ENCODE results near the gene POLR1B. TPM values are rescaled to one million over a fixed set of nuclear protein-coding genes. Genes with fewer than 3 reads are reported as not detected.

The POLR1B gene
- total and polyA plus RNA-seq, 2 of the 13 experiments (the other 11 are each of a cell fraction or from before 2014, with no cell fraction given), result 18.3 to 46.0 TPM

DNA sequence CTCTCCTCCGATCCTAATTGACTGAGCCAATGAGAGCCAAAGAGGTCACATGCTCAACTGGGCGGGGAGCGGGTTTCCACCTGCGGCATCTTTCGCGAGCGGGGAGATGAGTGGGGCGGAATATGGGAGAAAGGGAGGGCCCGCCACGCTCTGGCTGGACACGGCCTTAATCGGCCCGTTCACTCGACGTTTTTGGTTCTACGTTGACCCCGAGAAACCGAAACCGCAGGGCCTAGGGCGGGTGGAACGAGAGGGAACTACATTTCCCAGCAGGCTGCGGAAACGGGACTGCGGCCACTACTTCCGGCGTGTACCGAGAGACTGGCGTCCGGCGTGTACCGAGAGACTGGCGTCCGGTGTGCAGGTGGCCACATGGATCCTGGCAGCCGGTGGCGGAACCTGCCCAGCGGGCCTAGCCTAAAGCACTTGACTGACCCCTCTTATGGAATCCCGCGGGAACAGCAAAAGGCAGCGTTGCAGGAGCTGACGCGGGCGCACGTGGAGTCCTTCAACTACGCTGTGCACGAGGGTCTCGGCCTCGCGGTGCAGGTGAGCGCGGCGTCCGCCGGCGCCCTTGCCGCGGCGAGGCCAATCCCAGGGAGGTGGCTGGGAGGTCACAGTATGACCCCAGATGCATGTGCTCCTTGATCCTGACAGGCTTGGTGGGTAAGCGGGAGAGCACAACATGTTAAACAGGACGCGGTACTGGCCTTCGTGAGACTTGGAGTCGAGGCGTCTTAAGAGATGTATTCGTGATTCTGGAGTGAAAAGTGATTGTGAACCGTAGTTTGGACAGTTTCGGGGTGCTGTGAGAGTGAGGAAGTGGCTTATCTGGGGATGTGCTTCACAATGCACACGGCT is at the start of gene POLR1B (continued):
- TF ChIP-seq ZC3H13 (CRISPR knock-in tag; IDR thresholded peaks at IDR 0.05) (peak; percentile 64), JUND (CRISPR knock-in tag; IDR thresholded peaks at IDR 0.05) (peak; percentile 70; the same call in 1 of the 2 replicates), ZBED4 (CRISPR knock-in tag; IDR thresholded peaks at IDR 0.05; ENCODE audit: borderline replicate concordance) (no peak; the same call in 1 of the 2 replicates), TBX3 (IDR thresholded peaks at IDR 0.05; ENCODE audit: borderline replicate concordance) (peak; percentile 32; the same call in 1 of the 2 replicates), GZF1 (CRISPR knock-in tag; IDR thresholded peaks at IDR 0.05) (no peak), POLR2AphosphoS5 (IDR thresholded peaks at IDR 0.05; ENCODE audit: low read depth, low read length) (peak; percentile 81; the same call in 1 of the 2 replicates), ZNF367 (CRISPR knock-in tag; IDR thresholded peaks at IDR 0.05; ENCODE audit: borderline replicate concordance) (peak; percentile 97; the same call in 1 of the 2 replicates), DMAP1 (CRISPR knock-in tag; IDR thresholded peaks at IDR 0.05) (peak; percentile 99), ZNF782 (CRISPR knock-in tag; IDR thresholded peaks at IDR 0.05; ENCODE audit: borderline replicate concordance) (peak; percentile 95), HES4 (CRISPR knock-in tag; IDR thresholded peaks at IDR 0.05; ENCODE audit: borderline replicate concordance) (peak; percentile 70; the same call in 1 of the 2 replicates), KLF13 (CRISPR knock-in tag; IDR thresholded peaks at IDR 0.05) (peak; percentile 95), ZZZ3 (CRISPR knock-in tag; IDR thresholded peaks at IDR 0.05; ENCODE audit: borderline replicate concordance) (peak; percentile 82; the same call in 1 of the 2 replicates), RNF2 (conservative IDR thresholded peaks at IDR 0.05; ENCODE audit: low read depth) (peak; percentile 99)
- TF ChIP-seq, protein P1, sequence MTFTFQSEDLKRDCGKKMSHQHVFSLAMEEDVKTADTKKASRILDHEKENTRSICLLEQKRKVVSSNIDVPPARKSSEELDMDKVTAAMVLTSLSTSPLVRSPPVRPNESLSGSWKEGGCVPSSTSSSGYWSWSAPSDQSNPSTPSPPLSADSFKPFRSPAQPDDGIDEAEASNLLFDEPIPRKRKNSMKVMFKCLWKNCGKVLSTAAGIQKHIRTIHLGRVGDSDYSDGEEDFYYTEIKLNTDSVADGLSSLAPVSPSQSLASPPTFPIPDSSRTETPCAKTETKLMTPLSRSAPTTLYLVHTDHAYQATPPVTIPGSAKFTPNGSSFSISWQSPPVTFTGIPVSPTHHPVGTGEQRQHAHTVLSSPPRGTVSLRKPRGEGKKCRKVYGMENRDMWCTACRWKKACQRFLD (CRISPR knock-in tag; IDR thresholded peaks at IDR 0.05; ENCODE audit: borderline replicate concordance), result peak; percentile 99
- TF ChIP-seq, protein P2, sequence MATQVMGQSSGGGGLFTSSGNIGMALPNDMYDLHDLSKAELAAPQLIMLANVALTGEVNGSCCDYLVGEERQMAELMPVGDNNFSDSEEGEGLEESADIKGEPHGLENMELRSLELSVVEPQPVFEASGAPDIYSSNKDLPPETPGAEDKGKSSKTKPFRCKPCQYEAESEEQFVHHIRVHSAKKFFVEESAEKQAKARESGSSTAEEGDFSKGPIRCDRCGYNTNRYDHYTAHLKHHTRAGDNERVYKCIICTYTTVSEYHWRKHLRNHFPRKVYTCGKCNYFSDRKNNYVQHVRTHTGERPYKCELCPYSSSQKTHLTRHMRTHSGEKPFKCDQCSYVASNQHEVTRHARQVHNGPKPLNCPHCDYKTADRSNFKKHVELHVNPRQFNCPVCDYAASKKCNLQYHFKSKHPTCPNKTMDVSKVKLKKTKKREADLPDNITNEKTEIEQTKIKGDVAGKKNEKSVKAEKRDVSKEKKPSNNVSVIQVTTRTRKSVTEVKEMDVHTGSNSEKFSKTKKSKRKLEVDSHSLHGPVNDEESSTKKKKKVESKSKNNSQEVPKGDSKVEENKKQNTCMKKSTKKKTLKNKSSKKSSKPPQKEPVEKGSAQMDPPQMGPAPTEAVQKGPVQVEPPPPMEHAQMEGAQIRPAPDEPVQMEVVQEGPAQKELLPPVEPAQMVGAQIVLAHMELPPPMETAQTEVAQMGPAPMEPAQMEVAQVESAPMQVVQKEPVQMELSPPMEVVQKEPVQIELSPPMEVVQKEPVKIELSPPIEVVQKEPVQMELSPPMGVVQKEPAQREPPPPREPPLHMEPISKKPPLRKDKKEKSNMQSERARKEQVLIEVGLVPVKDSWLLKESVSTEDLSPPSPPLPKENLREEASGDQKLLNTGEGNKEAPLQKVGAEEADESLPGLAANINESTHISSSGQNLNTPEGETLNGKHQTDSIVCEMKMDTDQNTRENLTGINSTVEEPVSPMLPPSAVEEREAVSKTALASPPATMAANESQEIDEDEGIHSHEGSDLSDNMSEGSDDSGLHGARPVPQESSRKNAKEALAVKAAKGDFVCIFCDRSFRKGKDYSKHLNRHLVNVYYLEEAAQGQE (IDR thresholded peaks at IDR 0.05; ENCODE audit: borderline replicate concordance in 1 of 2, low read depth in 1 of 2, low read length in 2 of 2), result peak in 1 of 2 experiments; percentile 70; a peak in 2 of 4 replicates
- TF ChIP-seq, protein P3, sequence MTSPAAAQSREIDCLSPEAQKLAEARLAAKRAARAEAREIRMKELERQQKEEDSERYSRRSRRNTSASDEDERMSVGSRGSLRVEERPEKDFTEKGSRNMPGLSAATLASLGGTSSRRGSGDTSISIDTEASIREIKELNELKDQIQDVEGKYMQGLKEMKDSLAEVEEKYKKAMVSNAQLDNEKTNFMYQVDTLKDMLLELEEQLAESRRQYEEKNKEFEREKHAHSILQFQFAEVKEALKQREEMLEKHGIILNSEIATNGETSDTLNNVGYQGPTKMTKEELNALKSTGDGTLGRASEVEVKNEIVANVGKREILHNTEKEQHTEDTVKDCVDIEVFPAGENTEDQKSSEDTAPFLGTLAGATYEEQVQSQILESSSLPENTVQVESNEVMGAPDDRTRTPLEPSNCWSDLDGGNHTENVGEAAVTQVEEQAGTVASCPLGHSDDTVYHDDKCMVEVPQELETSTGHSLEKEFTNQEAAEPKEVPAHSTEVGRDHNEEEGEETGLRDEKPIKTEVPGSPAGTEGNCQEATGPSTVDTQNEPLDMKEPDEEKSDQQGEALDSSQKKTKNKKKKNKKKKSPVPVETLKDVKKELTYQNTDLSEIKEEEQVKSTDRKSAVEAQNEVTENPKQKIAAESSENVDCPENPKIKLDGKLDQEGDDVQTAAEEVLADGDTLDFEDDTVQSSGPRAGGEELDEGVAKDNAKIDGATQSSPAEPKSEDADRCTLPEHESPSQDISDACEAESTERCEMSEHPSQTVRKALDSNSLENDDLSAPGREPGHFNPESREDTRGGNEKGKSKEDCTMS (CRISPR knock-in tag; conservative IDR thresholded peaks at IDR 0.05), result no peak

Data from HepG2 (cell line).